Mucosa of gallbladder (tissue), 1 donor: ENCODE results near the gene DNAJC10. TPM values are rescaled to one million over a fixed set of nuclear protein-coding genes. Genes with fewer than 3 reads are reported as not detected.

Experiments
- DNase-seq: peaks from one replicate; pipeline ENCODE4 v3.0.0-alpha.2; 2020; ENCODE audit warnings: low spot score
- total RNA-seq: library from RNA; stranded (reverse); gene quantifications from one replicate; pipeline ENCODE4 v1.2.1, GENCODE V29; 2021
- donor health status: DM: no; HTN: no; CAD: no.

Gene DNAJC10
- total RNA-seq, 1 donor from 2014 or later = 120 TPM

- no peak for DNase-seq
Observed at GRCh38 chr2:182836451-182836850, 120.4 kb downstream of the DNAJC10 start.

Other genes starting within 250 kb of the DNAJC10 start
- gene FRZB, start 150.4 kb downstream of the DNAJC10 start, total RNA-seq = 46.5 TPM